ENCODE measurements around the gene FGF2. TPM values are rescaled to one million over a fixed set of nuclear protein-coding genes. Genes with fewer than 3 reads are reported as not detected.
"Not testable (repeated sequence)": the region's sequence is repeated elsewhere in the genome, so short reads cannot be mapped to it uniquely, and the experiment has no call there.

The FGF2 gene
- total RNA-seq, 1 experiment from 2014 or later = 99.0 TPM

GRCh38 chr4:122810669-122811068 is 16.0 kb upstream of the FGF2 start:
- peaks cover 8 to 11% (median 11%) of the 10 kb centered on the region in 3 experiments for H3K36me3 Mint-ChIP-seq (ENCODE audit: insufficient read depth in 1 of 3, low read depth in 3 of 3)
- Histone ChIP-seq H3K27ac (ENCODE audit: insufficient read length, low read depth, low read length) (no peak overlapping the region), H2BK15ac (ENCODE audit: low read depth, low read length) (no peak overlapping the region), H3K79me2 (ENCODE audit: insufficient read depth, low read length) (no peaks in the 10 kb centered on the region), H2BK5ac (ENCODE audit: insufficient read length, low read length) (no peak overlapping the region), H2BK12ac (ENCODE audit: insufficient read length, low read depth, low read length) (no peak overlapping the region), H4K20me1 (ENCODE audit: control insufficient read depth, insufficient read depth, insufficient read length) (no peaks in the 10 kb centered on the region), H3K4me2 (ENCODE audit: insufficient read depth, insufficient read length, low read length) (no peak overlapping the region), H3K56ac (ENCODE audit: insufficient read length, low read depth, low read length) (no peak overlapping the region), H3K27me3 (ENCODE audit: insufficient read depth, low read length) (no peaks in the 10 kb centered on the region), H3K18ac (ENCODE audit: insufficient read length, low read depth, low read length) (no peak overlapping the region), H3K4me1 (ENCODE audit: insufficient read depth, low read length) (no peaks in the 10 kb centered on the region), H3T11ph (ENCODE audit: low read length) (no peak overlapping the region), H3K23me2 (ENCODE audit: insufficient read length, low read depth, low read length, poor library complexity, severe bottlenecking) (no peaks in the 10 kb centered on the region), H3K14ac (ENCODE audit: insufficient read depth, low read length) (no peak overlapping the region), H3K79me1 (ENCODE audit: insufficient read depth, low read depth, low read length, poor library complexity, severe bottlenecking) (no peaks in the 10 kb centered on the region), H2AFZ (ENCODE audit: low read length) (no peak overlapping the region), H4K5ac (ENCODE audit: insufficient read length, low read depth, low read length) (no peak overlapping the region), H3K23ac (ENCODE audit: insufficient read length, low read depth, low read length) (no peak overlapping the region), H2BK20ac (ENCODE audit: low read depth, low read length, poor library complexity, severe bottlenecking) (no peak overlapping the region), H3K4ac (ENCODE audit: low read depth, low read length) (no peak overlapping the region), H4K91ac (ENCODE audit: insufficient read length, low read depth, low read length) (no peak overlapping the region), H2BK120ac (ENCODE audit: low read depth, low read length, poor library complexity, severe bottlenecking) (no peak overlapping the region), H4K8ac (replicated peaks; ENCODE audit: insufficient read length, low read depth, low read length) (no peak overlapping the region), H3K9me3 (ENCODE audit: control insufficient read depth, low read depth, low read length) (no peaks in the 10 kb centered on the region), H3K9ac (ENCODE audit: extremely low read depth, insufficient read length, low read length) (no peak overlapping the region), H2AK5ac (ENCODE audit: insufficient read length, low read length) (no peak overlapping the region)
- TF ChIP-seq, protein P1, sequence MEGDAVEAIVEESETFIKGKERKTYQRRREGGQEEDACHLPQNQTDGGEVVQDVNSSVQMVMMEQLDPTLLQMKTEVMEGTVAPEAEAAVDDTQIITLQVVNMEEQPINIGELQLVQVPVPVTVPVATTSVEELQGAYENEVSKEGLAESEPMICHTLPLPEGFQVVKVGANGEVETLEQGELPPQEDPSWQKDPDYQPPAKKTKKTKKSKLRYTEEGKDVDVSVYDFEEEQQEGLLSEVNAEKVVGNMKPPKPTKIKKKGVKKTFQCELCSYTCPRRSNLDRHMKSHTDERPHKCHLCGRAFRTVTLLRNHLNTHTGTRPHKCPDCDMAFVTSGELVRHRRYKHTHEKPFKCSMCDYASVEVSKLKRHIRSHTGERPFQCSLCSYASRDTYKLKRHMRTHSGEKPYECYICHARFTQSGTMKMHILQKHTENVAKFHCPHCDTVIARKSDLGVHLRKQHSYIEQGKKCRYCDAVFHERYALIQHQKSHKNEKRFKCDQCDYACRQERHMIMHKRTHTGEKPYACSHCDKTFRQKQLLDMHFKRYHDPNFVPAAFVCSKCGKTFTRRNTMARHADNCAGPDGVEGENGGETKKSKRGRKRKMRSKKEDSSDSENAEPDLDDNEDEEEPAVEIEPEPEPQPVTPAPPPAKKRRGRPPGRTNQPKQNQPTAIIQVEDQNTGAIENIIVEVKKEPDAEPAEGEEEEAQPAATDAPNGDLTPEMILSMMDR (conservative IDR thresholded peaks at IDR 0.05) = no peak
- WGBS (ENCODE audit: extremely low coverage, insufficient read length, low lambda C conversion rate) = no CpG with 5 or more reads among the region's 1 CpG
- DNase-seq = no peak
- peaks cover 15 to 16% of the 10 kb centered on the region in 2 experiments for H3K9me3 Mint-ChIP-seq
- peaks cover 2% of the 10 kb centered on the region; the same call in 1 of the 2 replicates for H3K27me3 Mint-ChIP-seq (ENCODE audit: low read depth)
- no peak overlapping the region; a peak in 1 of 5 replicates for H3K4me3 Mint-ChIP-seq
- H3K27ac Mint-ChIP-seq = peak overlapping the region in 1 of 3 experiments; percentile 64; a peak in 1 of 7 replicates
- H3K4me1 Mint-ChIP-seq = no peaks in the 10 kb centered on the region

- no CpG with 5 or more reads among the region's 32 CpGs for WGBS (ENCODE audit: extremely low coverage, insufficient read length, low lambda C conversion rate)
- not testable (repeated sequence) for H3K27ac ChIP-seq (ENCODE audit: insufficient read length, low read depth, low read length); H2AFZ ChIP-seq (ENCODE audit: low read length); H3K4me1 ChIP-seq (ENCODE audit: insufficient read depth, low read length); H3K9me3 ChIP-seq (ENCODE audit: control insufficient read depth, low read depth, low read length); H3T11ph ChIP-seq (ENCODE audit: low read length); H3K79me2 ChIP-seq (ENCODE audit: insufficient read depth, low read length); DNase-seq; H3K18ac ChIP-seq (ENCODE audit: insufficient read length, low read depth, low read length); H3K79me1 ChIP-seq (ENCODE audit: insufficient read depth, low read depth, low read length, poor library complexity, severe bottlenecking); H2BK15ac ChIP-seq (ENCODE audit: low read depth, low read length); H3K4me1 Mint-ChIP-seq; H2BK12ac ChIP-seq (ENCODE audit: insufficient read length, low read depth, low read length); H4K20me1 ChIP-seq (ENCODE audit: control insufficient read depth, insufficient read depth, insufficient read length); H4K8ac ChIP-seq (replicated peaks; ENCODE audit: insufficient read length, low read depth, low read length); H2BK5ac ChIP-seq (ENCODE audit: insufficient read length, low read length); H3K23ac ChIP-seq (ENCODE audit: insufficient read length, low read depth, low read length); H4K91ac ChIP-seq (ENCODE audit: insufficient read length, low read depth, low read length); H3K4ac ChIP-seq (ENCODE audit: low read depth, low read length); H3K27ac Mint-ChIP-seq; H2BK20ac ChIP-seq (ENCODE audit: low read depth, low read length, poor library complexity, severe bottlenecking); H3K27me3 Mint-ChIP-seq (ENCODE audit: low read depth); H3K23me2 ChIP-seq (ENCODE audit: insufficient read length, low read depth, low read length, poor library complexity, severe bottlenecking); H4K5ac ChIP-seq (ENCODE audit: insufficient read length, low read depth, low read length); H3K4me3 Mint-ChIP-seq; H3K4me2 ChIP-seq (ENCODE audit: insufficient read depth, insufficient read length, low read length); H3K27me3 ChIP-seq (ENCODE audit: insufficient read depth, low read length); H2AK5ac ChIP-seq (ENCODE audit: insufficient read length, low read length); H3K14ac ChIP-seq (ENCODE audit: insufficient read depth, low read length); H3K56ac ChIP-seq (ENCODE audit: insufficient read length, low read depth, low read length); H3K9ac ChIP-seq (ENCODE audit: extremely low read depth, insufficient read length, low read length); H2BK120ac ChIP-seq (ENCODE audit: low read depth, low read length, poor library complexity, severe bottlenecking)
- peaks cover 8 to 11% (median 11%) of the 10 kb centered on the region in 3 experiments for H3K36me3 Mint-ChIP-seq (ENCODE audit: insufficient read depth in 1 of 3, low read depth in 3 of 3)
- peaks cover 15 to 16% of the 10 kb centered on the region in 2 experiments for H3K9me3 Mint-ChIP-seq
These were observed 14.8 kb upstream of the FGF2 start for GRCh38 chr4:122811781-122812180.

Measured in H9 (cell line).